Left colon (tissue), 2 donors: ENCODE measurements around the gene B3GALT2. TPM values are rescaled to one million over a fixed set of nuclear protein-coding genes. Genes with fewer than 3 reads are reported as not detected.

Experiments used
- ATAC-seq: fragments of 200-7000 bp; cut with Tn5 transposase; one replicate; pipeline ENCODE4 v1.9.1; 2020; ENCODE audit warnings: mild to moderate bottlenecking, moderate library complexity
- DNase-seq, 2 donors: peaks; one replicate each; pipeline ENCODE4 v3.0.0-alpha.2; 2020
- intact Hi-C, 2 donors: fragments of 100-400 bp; cut with DNase I in 1 of 2; cut with micrococcal nuclease in 1 of 2; formaldehyde crosslinking; loops; one replicate each; pipeline versions ENCODE4 v1.11.2 to v1.14.0; 2022; cut with DNase I, micrococcal nuclease
- total RNA-seq, 2 donors: library from RNA; stranded (reverse); fragmentation: NEBNext Ultra II Directional; extraction: Animal tissue kit (Norgen Biotek cat#: 25700); gene quantifications; one replicate each; pipeline ENCODE4 v1.2.1, GENCODE V29; 2021
- donor health status: DM: no; HTN: no; CAD: no.
- donor health status: DM: yes; HTN: yes; CAD: no.

B3GALT2 gene
- total RNA-seq, 2 donors from 2014 or later = 0.46 to 0.50 TPM

DNA sequence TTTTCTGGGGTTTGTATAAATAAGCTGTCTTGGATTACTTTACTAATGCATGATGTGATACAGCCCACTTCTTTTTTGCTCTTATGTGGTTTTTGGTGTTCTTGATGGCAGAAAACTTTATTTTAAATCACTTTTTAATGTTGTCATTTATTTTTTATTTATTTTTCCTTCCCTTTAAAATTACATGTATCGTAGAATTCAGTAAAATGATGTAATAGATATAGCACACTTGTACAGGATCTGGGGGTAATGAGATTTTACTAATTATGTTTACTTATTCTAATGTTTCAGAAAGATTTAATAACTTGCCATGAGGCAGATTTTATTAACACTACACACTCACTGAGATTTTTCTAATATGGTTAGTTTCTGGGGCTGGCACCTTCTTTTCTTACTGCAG, 701 bp upstream of the B3GALT2 start:
- ATAC-seq = no peak
- no peak for DNase-seq
- intact Hi-C loops = loop anchor here in 1 of 2 donors (10.0 kb wide), 1 partner anchor 228 kb away; no protein-coding TSS in a partner anchor

GRCh38 chr1:193185211-193185610, 1.2 kb downstream of the B3GALT2 start:
- ATAC-seq (no peak), DNase-seq (no peak)
- intact Hi-C loops = loop anchor here in 1 of 2 donors (10.0 kb wide), 1 partner anchor 230 kb away; no protein-coding TSS in a partner anchor

DNA sequence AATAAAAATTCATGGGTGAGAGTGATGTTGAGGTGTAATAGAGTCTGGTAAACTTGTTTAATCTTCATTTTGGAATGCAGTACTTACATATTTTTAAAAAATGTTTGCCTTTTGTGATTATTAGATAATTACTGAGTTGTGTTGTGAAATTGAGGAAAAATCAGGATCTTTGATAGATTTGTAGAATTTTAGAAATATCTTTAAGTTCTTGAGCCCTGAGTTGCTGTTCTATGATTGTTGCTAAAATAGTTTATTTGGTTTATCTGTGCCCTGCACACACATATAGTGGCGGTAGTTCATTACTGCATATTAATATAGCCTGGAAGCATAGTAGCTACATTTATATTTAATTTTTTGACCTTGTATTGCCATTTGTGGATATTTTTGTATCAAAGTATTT, 1.6 kb downstream of the B3GALT2 start:
- ATAC-seq = no peak
- intact Hi-C loops = loop anchor here in 1 of 2 donors (10.0 kb wide), 1 partner anchor 230 kb away; no protein-coding TSS in a partner anchor
- no peak for DNase-seq

- intact Hi-C loops = loop anchor here in 1 of 2 donors (10.0 kb wide), 1 partner anchor 232 kb away; no protein-coding TSS in a partner anchor
- ATAC-seq = peak; percentile 55
- DNase-seq = no peak
These were observed 3.3 kb downstream of the B3GALT2 start for GRCh38 chr1:193183019-193183627.

GRCh38 chr1:193181985-193182384, 4.4 kb downstream of the B3GALT2 start:
- intact Hi-C loops = loop anchor here in 1 of 2 donors (10.0 kb wide), 1 partner anchor 233 kb away; no protein-coding TSS in a partner anchor
- DNase-seq = no peak
- ATAC-seq = no peak

DNA sequence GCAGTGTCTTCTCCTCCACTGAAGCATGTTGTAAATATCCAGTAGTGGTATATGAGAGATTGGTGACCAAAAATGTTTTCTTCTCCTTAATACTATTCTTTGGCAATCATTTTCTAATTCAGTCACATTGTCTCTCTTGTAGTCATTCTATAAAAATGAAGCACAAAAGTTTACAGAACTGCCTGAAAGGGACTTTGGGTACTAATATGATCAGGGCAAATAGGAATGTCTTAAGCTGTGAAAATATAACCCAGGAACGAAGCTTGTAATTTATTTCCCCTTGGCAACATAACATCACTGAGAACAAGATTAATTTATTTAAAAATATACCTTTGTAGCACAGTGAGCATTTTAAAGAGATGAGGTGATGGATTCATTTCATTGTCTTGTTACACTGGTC, 4.9 kb downstream of the B3GALT2 start:
- no peak for ATAC-seq
- intact Hi-C loops = loop anchor here in 1 of 2 donors (10.0 kb wide), 1 partner anchor 233 kb away; no protein-coding TSS in a partner anchor

GRCh38 chr1:193179094-193179493, 7.3 kb downstream of the B3GALT2 start:
- intact Hi-C loops = no loop called here

More for the DNA sequence above, 4.9 kb downstream of the B3GALT2 start:
- DNase-seq = no peak

GRCh38 chr1:193176788-193177187, 9.6 kb downstream of the B3GALT2 start:
- intact Hi-C loops = no loop called here
- DNase-seq (no peak), ATAC-seq (no peak)

More at GRCh38 chr1:193179094-193179493, 7.3 kb downstream of the B3GALT2 start:
- ATAC-seq = peak; percentile 63
- DNase-seq = no peak

- no peak for DNase-seq
- intact Hi-C loops = no loop called here
- no peak for ATAC-seq
These were observed 10.3 kb downstream of the B3GALT2 start for GRCh38 chr1:193176113-193176512.

- intact Hi-C loops = no loop called here
- DNase-seq (no peak), ATAC-seq (no peak)
These were observed 29.1 kb downstream of the B3GALT2 start for GRCh38 chr1:193157360-193157759.

- intact Hi-C loops = no loop called here
- ATAC-seq = peak; percentile 62
- no peak for DNase-seq
These were observed 29.6 kb downstream of the B3GALT2 start for GRCh38 chr1:193156822-193157142.

DNA sequence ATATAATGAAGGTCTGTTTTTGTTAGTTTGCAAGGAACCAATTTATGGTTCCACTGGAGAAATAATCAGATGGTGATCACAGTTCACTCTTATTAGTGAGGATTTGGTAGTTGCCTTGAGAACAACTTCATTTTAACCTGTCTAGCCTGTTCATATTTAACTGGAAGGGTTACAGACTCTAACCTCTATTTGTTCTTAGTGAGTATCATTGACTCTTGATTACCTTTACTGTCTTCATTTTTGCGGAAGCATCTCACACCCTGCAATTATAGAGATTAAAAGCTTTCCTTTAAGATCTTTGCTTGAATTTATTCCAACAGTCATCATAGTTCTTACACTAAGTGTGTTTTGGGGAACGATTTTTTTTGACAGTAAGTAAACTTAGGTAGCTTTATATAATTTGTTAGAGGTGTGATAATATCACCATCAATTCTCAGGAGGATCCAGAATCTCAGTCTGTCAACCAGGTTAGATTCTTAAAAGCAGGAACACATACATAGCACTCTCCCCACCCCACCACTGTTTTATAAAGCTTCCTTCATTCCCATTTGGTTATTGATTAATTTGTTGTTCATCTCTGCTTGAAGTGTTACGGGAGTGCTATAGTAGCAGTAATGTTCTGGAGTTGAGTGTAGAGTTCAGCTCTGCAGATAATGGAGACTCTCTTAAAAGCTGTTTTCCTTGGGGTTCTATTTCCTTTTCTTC, 30.1 kb downstream of the B3GALT2 start:
- ATAC-seq (peak; percentile 83), DNase-seq (no peak)
- intact Hi-C loops = no loop called here

- ATAC-seq (no peak), DNase-seq (no peak)
- intact Hi-C loops = no loop called here
These were observed 41.4 kb downstream of the B3GALT2 start for GRCh38 chr1:193144999-193145398.

DNA sequence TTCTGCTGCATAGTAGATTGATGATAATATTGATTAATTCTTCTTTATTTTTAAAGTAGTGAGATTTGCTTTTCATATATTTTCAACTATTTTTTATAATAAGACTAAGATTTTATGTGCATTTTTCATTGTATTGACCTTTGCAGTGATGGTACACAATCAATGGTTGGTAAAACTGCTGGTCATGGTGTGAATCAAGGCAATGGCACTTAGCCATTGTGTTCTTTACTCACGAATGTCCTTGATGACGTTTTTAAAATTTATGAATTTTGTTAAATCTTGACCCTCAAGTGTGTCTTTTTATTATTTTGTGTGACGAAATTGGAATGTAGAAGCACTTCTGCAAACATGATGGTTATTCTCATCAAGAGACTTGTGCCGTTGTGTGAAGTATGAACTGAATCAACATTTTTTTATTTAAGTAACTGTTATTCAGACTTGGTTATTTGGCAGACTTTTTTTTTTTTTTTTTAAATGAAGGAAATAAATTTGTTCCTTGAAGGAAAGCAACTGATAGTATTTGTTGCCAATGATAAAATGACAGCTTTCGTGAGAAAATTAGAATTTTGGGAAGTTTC, 42.0 kb downstream of the B3GALT2 start:
- ATAC-seq = no peak
- intact Hi-C loops = no loop called here
- DNase-seq = no peak

GRCh38 chr1:193143285-193143684, 43.1 kb downstream of the B3GALT2 start:
- ATAC-seq (no peak), DNase-seq (no peak)
- intact Hi-C loops = no loop called here

GRCh38 chr1:193142409-193142808, 44.0 kb downstream of the B3GALT2 start:
- intact Hi-C loops = no loop called here
- ATAC-seq = no peak
- DNase-seq = no peak

- no peak for DNase-seq
- intact Hi-C loops = no loop called here
- ATAC-seq = no peak
These were observed 44.6 kb downstream of the B3GALT2 start for GRCh38 chr1:193141804-193142203.

DNA sequence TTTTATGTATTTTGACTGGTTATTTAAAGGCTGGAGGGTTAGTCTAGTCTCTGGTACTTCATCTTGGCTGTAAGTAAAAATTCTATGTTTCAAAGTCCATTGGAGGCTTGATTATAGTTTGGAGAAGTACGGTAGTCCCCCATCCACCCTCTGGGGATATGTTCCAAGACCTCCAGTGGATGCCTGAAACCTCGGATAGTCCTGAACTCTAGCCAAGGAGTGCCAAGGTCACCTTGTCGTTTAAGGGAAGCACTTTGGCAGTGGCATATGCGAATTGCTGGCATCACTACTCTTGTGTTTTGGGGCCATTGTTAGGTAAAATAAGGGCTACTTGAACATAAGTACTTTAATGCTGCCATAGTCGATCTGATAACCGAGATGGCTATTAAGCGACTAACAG, 46.2 kb downstream of the B3GALT2 start:
- ATAC-seq (no peak), DNase-seq (no peak)
- intact Hi-C loops = no loop called here

GRCh38 chr1:193131266-193131860, 55.0 kb downstream of the B3GALT2 start:
- DNase-seq (no peak), ATAC-seq (no peak)
- intact Hi-C loops = no loop called here
